Measurements from ENCODE around the gene RANBP2. TPM values are rescaled to one million over a fixed set of nuclear protein-coding genes. Genes with fewer than 3 reads are reported as not detected.
"Not testable (repeated sequence)": the region's sequence is repeated elsewhere in the genome, so short reads cannot be mapped to it uniquely, and the experiment has no call there.

RANBP2 gene
- 47.8 and 51.7 TPM in 2 replicates for total RNA-seq (2014; rRNA removed; shearing (Covaris generic))
- polyA plus RNA-seq (2016; fragmentation: Nextera tagmentation; extraction: Ambion mirVana) = 12.0 and 12.9 TPM in 2 replicates

DNA sequence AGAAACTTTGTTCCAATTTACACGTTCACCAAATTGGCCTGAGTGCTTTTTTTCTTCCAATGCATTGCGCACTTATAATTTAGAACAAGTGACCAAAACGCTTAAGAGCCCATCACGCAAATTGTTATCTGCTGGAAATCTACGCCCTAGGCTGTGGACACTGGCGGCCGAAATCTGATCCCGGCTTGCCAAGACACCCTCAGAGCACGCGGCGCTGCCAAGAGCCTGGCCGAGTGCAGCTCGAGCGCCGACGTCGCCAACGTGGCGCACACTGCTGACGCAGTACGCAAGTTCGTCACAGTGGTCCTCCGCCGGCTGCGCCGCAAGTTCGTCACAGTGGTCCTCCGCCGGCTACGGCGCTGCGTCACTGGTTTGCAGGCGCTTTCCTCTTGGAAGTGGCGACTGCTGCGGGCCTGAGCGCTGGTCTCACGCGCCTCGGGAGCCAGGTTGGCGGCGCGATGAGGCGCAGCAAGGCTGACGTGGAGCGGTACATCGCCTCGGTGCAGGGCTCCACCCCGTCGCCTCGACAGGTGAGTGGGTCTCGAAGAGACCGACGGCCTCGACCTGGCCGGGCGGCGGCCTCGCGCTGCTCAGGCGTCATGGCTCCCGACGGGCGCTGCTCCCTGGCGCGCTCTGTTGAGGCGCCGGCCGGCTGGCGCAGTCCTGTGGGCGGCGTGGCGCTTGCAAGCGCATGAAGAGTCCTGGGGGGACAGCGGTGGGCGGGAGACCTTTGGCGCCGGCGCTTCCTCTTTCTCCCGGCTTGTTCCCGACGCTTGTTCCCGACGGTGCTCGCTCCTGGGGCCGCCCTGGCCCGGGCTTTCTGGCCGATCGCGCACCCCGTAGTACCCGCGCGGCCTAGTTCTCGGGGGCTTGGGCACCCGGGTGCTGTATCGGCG, at the start of gene RANBP2:
Gene RANBP2, plus strand, starts transcription at position 334 of the 896 bp plus-strand sequence. Its CDS starts 125 bp downstream, at position 459.
- Histone ChIP-seq H4K20me1 (ENCODE audit: insufficient read depth) (peaks cover 7% of the 10 kb centered on the region; the same call in 1 of the 2 replicates), H3K9me2 (ENCODE audit: insufficient read depth) (no peaks in the 10 kb centered on the region), H3K9ac (peak within 1 kb of the TSS; percentile 99), H3K9me3 (ENCODE audit: low read depth) (no peaks in the 10 kb centered on the region), H3K27me3 (replicated peaks; ENCODE audit: insufficient read depth) (no peaks in the 10 kb centered on the region), H3K36me3 (ENCODE audit: low read depth) (no peaks in the 10 kb centered on the region), H3K4me3 (peak within 1 kb of the TSS; percentile 83), H3K79me2 (ENCODE audit: insufficient read depth) (peaks cover 49% of the 10 kb centered on the region), H3K27ac (peak within 1 kb of the TSS; percentile 99), H3K4me1 (ENCODE audit: insufficient read depth) (peaks cover 5% of the 10 kb centered on the region; the same call in 1 of the 2 replicates), H2AFZ (peak within 1 kb of the TSS; percentile 90), H3F3A (ENCODE audit: insufficient read depth) (no peaks in the 10 kb centered on the region), H3K4me2 (ENCODE audit: unreplicated experiment) (peak within 1 kb of the TSS; percentile 89)
- in situ Hi-C loops (cut with MboI) = no loop called here
- WGBS, 2 experiments (ENCODE audit: low coverage in 1 of 2, low lambda C conversion rate in 2 of 2, missing lambda C conversion rate in 2 of 2) = 0 to 1% methylated on average over 84 to 87 of the region's 97 CpGs
- TF ChIP-seq EZH2phosphoT487 (IDR thresholded peaks at IDR 0.05; ENCODE audit: insufficient read depth, low read depth) (no peak), EZH2 (IDR thresholded peaks at IDR 0.05; ENCODE audit: insufficient read depth, poor library complexity, severe bottlenecking) (no peak)
- peak; percentile 99 for DNase-seq

DNA sequence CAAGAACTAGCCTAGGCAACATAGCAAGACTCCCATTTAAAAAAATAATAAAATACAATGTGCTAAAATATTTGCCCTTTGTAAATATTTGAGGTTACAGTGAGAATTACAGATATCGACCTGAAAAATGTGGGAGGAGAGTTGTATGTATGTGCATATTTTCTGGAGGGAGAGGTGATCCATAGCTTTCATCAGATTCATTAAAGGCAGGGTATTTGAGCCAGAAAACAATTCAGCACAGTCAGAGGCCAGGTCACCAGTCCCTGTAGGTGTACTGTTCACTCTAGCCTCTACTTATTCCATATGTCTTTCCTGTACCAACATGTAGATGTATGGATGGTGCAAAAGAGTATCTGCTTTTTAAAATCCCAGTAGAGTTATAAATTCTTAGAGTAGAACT, 49.0 kb upstream of the RANBP2 start:
- H3K27me3 ChIP-seq (replicated peaks; ENCODE audit: insufficient read depth); H2AFZ ChIP-seq; H3K9me3 ChIP-seq (ENCODE audit: low read depth); H3K4me2 ChIP-seq (ENCODE audit: unreplicated experiment); H4K20me1 ChIP-seq (ENCODE audit: insufficient read depth); H3K36me3 ChIP-seq (ENCODE audit: low read depth); H3K27ac ChIP-seq; DNase-seq; H3F3A ChIP-seq (ENCODE audit: insufficient read depth); H3K4me1 ChIP-seq (ENCODE audit: insufficient read depth); H3K4me3 ChIP-seq; H3K9ac ChIP-seq; in situ Hi-C loops (cut with MboI); H3K9me2 ChIP-seq (ENCODE audit: insufficient read depth): not testable (repeated sequence)
- H3K79me2 ChIP-seq (ENCODE audit: insufficient read depth) = peaks cover 27% of the 10 kb centered on the region
- WGBS, 2 experiments (ENCODE audit: low coverage in 1 of 2, low lambda C conversion rate in 2 of 2, missing lambda C conversion rate in 2 of 2) = 63% methylated on average over 1 of the region's 1 CpG

DNA sequence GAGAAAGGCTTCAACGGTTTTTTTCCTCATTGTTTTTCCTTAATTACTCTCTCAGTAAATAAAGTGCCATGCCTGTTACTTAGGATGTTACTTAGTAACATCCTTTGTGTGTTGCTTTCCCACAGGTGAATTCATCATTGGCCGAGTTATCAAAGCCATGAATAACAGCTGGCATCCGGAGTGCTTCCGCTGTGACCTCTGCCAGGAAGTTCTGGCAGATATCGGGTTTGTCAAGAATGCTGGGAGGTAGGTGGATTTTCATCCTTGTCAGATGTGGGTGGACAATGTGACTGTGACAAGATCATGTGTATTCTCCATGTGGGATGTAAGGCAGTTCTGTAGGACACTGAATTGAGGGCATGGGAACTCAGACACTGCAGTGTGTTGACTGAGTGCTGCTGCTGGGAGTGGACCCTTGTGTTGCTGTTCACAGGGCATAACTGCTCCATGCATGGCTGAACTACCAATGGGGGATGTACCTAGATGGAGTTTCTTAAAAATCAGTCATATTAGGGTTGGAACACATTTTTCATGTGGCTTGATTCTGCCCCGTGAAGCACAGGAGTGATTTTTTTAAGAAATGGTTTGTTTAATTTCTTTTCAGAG, 47.0 kb upstream of the RANBP2 start:
- H3K4me1 ChIP-seq (ENCODE audit: insufficient read depth); H4K20me1 ChIP-seq (ENCODE audit: insufficient read depth); in situ Hi-C loops (cut with MboI); H3K36me3 ChIP-seq (ENCODE audit: low read depth); H3K27me3 ChIP-seq (replicated peaks; ENCODE audit: insufficient read depth); H3K9ac ChIP-seq; H3K4me3 ChIP-seq; H3F3A ChIP-seq (ENCODE audit: insufficient read depth); H3K9me3 ChIP-seq (ENCODE audit: low read depth); H3K27ac ChIP-seq; H2AFZ ChIP-seq; H3K4me2 ChIP-seq (ENCODE audit: unreplicated experiment); DNase-seq; H3K9me2 ChIP-seq (ENCODE audit: insufficient read depth): not testable (repeated sequence)
- peaks cover 27% of the 10 kb centered on the region for H3K79me2 ChIP-seq (ENCODE audit: insufficient read depth)
- 89 to 100% methylated on average over 1 of the region's 6 CpGs for WGBS, 2 experiments (ENCODE audit: low coverage in 1 of 2, low lambda C conversion rate in 2 of 2, missing lambda C conversion rate in 2 of 2)

DNA sequence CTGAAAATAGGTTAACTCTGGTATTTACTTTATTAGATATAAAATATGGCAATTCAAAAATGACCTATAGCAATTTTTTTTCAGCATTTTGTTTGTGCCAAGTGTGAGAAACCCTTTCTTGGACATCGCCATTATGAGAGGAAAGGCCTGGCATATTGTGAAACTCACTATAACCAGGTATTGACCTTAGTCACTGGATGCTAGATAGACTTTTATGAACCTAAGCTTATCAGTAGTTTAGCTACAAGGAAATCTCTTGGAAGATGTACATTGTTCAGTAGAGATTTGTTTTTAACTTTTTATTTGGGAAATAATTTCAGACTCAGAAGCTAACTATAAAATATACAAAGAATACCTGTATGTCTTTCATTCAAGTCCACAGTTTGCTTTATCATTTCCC, 42.8 kb upstream of the RANBP2 start:
- DNase-seq; H4K20me1 ChIP-seq (ENCODE audit: insufficient read depth); H3K79me2 ChIP-seq (ENCODE audit: insufficient read depth); H3K27me3 ChIP-seq (replicated peaks; ENCODE audit: insufficient read depth); H3K9ac ChIP-seq; H3K27ac ChIP-seq; H3K9me3 ChIP-seq (ENCODE audit: low read depth); H3K4me3 ChIP-seq; H3K4me2 ChIP-seq (ENCODE audit: unreplicated experiment); in situ Hi-C loops (cut with MboI); H3K9me2 ChIP-seq (ENCODE audit: insufficient read depth); H2AFZ ChIP-seq: not testable (repeated sequence)
- peaks cover 23% of the 10 kb centered on the region; the same call in 1 of the 2 replicates for H3K36me3 ChIP-seq (ENCODE audit: low read depth)
- peaks cover 26% of the 10 kb centered on the region; the same call in 1 of the 2 replicates for H3F3A ChIP-seq (ENCODE audit: insufficient read depth)
- peaks cover 16% of the 10 kb centered on the region for H3K4me1 ChIP-seq (ENCODE audit: insufficient read depth)
- WGBS, 2 experiments (ENCODE audit: low coverage in 1 of 2, low lambda C conversion rate in 2 of 2, missing lambda C conversion rate in 2 of 2) = 100% methylated on average over 1 of the region's 1 CpG

DNA sequence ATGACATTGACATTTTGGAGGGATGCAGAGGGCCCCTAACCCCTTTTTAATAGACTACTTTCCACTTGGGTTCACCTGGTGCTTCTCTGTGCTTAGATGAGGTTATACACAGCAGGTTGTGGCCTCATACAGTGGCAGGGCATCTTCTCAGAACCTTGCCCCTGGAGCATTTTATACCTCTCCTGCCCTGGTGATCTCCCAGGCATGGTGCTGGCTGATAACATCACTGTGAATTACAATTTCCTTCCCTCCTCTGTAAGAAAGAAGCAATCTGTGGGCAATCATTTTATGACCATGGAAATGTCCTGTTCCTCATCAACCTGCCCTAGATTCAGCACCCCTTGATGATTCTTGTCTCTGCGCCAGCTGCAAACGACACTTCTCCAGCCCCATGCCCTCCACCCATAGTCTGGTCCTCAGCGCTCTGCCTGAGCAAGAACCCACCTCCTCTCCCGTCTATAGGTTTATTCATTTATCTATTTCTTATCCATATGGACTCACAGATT, 42.0 kb upstream of the RANBP2 start:
- H2AFZ ChIP-seq; H3K9ac ChIP-seq; DNase-seq; H4K20me1 ChIP-seq (ENCODE audit: insufficient read depth); H3K27me3 ChIP-seq (replicated peaks; ENCODE audit: insufficient read depth); H3K4me2 ChIP-seq (ENCODE audit: unreplicated experiment); H3K9me3 ChIP-seq (ENCODE audit: low read depth); H3K9me2 ChIP-seq (ENCODE audit: insufficient read depth); in situ Hi-C loops (cut with MboI); H3K27ac ChIP-seq; H3K79me2 ChIP-seq (ENCODE audit: insufficient read depth); H3K4me3 ChIP-seq: not testable (repeated sequence)
- Histone ChIP-seq H3K4me1 (ENCODE audit: insufficient read depth) (peaks cover 16% of the 10 kb centered on the region), H3F3A (ENCODE audit: insufficient read depth) (peaks cover 26% of the 10 kb centered on the region; the same call in 1 of the 2 replicates), H3K36me3 (ENCODE audit: low read depth) (peaks cover 28% of the 10 kb centered on the region; the same call in 1 of the 2 replicates)
- WGBS, 2 experiments (ENCODE audit: low coverage in 1 of 2, low lambda C conversion rate in 2 of 2, missing lambda C conversion rate in 2 of 2) = 90 to 91% methylated on average over 4 of the region's 4 CpGs

DNA sequence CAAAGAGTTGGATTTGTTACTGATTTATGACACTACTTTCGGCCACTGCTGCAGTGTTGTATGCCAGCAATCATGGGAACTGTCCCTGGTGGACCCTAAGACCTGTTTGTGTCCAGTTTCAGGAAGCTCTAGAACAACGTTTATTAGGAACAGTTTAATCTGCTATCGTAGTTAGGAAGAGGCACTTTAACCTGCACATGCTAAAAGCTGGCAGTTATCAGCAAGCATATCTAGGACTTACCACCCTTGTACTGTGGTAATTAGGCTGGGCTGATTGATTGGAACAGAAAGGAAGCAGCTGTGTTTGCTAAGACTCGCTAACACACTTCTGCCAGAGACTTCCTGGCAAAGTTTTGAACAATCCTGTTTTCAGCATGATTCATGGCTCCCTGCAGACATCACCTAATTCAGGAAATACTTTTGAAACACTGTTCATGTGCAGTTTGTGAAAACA, 41.1 kb upstream of the RANBP2 start:
- Histone ChIP-seq H3F3A (ENCODE audit: insufficient read depth) (peaks cover 31% of the 10 kb centered on the region; the same call in 1 of the 2 replicates), H3K4me1 (ENCODE audit: insufficient read depth) (peaks cover 16% of the 10 kb centered on the region), H3K4me2 (ENCODE audit: unreplicated experiment) (peak overlapping the region; percentile 51), H3K27ac (peak overlapping the region; percentile 46), H3K36me3 (ENCODE audit: low read depth) (peaks cover 24% of the 10 kb centered on the region; the same call in 1 of the 2 replicates), H3K9ac (0 out of 2 replicates have a peak overlapping the region, but pooled peaks have one; percentile 9)
- H3K79me2 ChIP-seq (ENCODE audit: insufficient read depth); H4K20me1 ChIP-seq (ENCODE audit: insufficient read depth); H3K27me3 ChIP-seq (replicated peaks; ENCODE audit: insufficient read depth); in situ Hi-C loops (cut with MboI); H3K9me3 ChIP-seq (ENCODE audit: low read depth); H2AFZ ChIP-seq; H3K9me2 ChIP-seq (ENCODE audit: insufficient read depth); H3K4me3 ChIP-seq: not testable (repeated sequence)
- peak; percentile 74 for DNase-seq
- WGBS, 2 experiments (ENCODE audit: low coverage in 1 of 2, low lambda C conversion rate in 2 of 2, missing lambda C conversion rate in 2 of 2) = 26 to 27% methylated on average over 4 of the region's 4 CpGs
